NB4 (cell line): ENCODE data around the gene ETV6.

Experiments
- CTCF ChIP-seq: IDR thresholded peaks from one replicate; pipeline ENCODE4 v1.5.1; 2012; ENCODE audit warnings: low read depth, low read length
- MAX ChIP-seq: IDR thresholded peaks from 2 replicates; pipeline ENCODE4 v1.6.1; 2011; ENCODE audit warnings: low read depth, low read length
- POLR2A ChIP-seq: IDR thresholded peaks from 2 replicates; pipeline ENCODE4 v1.6.1; 2011; ENCODE audit warnings: mild to moderate bottlenecking; ENCODE audit not compliant: insufficient read length; ENCODE audit errors: extremely low read depth

DNA sequence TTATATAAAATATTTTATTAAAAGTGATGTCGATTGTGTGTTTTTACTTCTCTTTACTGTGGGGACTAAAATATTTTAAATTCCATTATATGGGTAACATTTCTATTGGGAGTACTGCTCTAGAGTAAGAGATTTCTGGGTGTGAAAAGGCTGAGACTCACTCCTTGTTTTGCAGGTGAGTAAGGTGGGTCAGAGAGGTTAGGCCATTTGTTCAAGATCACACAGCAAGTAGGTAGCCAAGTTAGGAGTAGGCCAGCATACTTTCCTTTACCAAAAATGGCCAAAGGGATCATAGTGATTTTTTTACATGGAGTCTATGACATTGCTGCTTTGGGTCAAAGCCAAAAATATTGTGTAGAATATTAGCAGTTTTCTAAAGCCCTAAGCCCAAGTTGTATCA is 138.0 kb downstream of the ETV6 start:
- TF ChIP-seq CTCF (no peak), MAX (no peak), POLR2A (no peak)
